Lower leg skin (tissue), 4 donors: ENCODE data around the gene SMC2. TPM values are rescaled to one million over a fixed set of nuclear protein-coding genes. Genes with fewer than 3 reads are reported as not detected.

ENCODE experiments used
- DNase-seq, 2 donors: peaks; one replicate each; pipeline ENCODE4 v3.0.0-alpha.2; 2019; ENCODE audit warnings: low spot score in 2 of 2
- H3K4me3 ChIP-seq: fragments of 200-600 bp; sonication (generic); 2 replicates; pipeline ENCODE4 v1.5.1; 2017; ENCODE audit warnings: mild to moderate bottlenecking, low read depth; ENCODE audit not compliant: poor library complexity, severe bottlenecking
- POLR2A ChIP-seq, 2 donors: fragments of 450-650 bp; IDR thresholded peaks; one replicate each; pipeline ENCODE4 v1.6.1; 2016 to 2017; ENCODE audit warnings: antibody characterized with exemption in 2 of 2, mild to moderate bottlenecking in 1 of 2, moderate library complexity in 1 of 2
- WGBS, 2 donors: methylation state at CpG; one replicate each; pipeline ENCODE4 v1.1.5; 2018; 5-methylcytosine and 5-hydroxymethylcytosine counted together
- intact Hi-C: fragments of 100-400 bp; cut with DNase I; formaldehyde crosslinking; loops from one replicate; pipeline ENCODE4 v1.15.0; 2023; ENCODE audit warnings: low total_unique reads
- total RNA-seq, 4 donors: library from RNA; depleted of rRNA; stranded (reverse); fragments of >200 nt; gene quantifications; one replicate each; pipeline ENCODE4 v1.1.0, GENCODE V29; 2016
- TF ChIP-seq, protein P1 (sequence below), 3 donors: fragments of 450-650 bp; IDR thresholded peaks; one replicate each; pipeline ENCODE4 v1.5.1; 2016; ENCODE audit warnings: antibody characterized with exemption in 3 of 3, mild to moderate bottlenecking in 3 of 3, moderate library complexity in 2 of 3

The SMC2 gene
- total RNA-seq, 4 donors from 2014 or later = 5.0 to 8.4 (median 7.7) TPM

DNA sequence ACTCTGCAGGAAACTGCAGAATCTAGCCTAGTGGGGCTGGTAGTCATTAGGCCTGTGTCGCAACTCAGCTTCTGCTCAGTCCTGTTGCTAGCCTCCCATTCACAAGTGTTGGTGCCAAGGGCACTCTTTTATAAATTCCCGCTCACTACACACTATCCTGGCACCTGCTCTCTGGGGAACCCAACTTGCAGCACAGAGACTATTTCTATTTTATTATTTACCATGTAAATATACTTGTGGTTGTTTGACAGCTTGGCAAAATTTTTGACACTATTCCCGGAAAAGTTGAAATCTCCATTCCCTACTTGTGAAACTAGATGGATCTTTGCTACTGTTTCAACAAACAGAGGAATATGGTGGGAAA lies 20.4 kb upstream of the SMC2 start:
- intact Hi-C loops = no loop called here
- H3K4me3 ChIP-seq = no peak overlapping the region
- TF ChIP-seq POLR2A (IDR thresholded peaks at IDR 0.05) = no peak
- TF ChIP-seq, protein P1, sequence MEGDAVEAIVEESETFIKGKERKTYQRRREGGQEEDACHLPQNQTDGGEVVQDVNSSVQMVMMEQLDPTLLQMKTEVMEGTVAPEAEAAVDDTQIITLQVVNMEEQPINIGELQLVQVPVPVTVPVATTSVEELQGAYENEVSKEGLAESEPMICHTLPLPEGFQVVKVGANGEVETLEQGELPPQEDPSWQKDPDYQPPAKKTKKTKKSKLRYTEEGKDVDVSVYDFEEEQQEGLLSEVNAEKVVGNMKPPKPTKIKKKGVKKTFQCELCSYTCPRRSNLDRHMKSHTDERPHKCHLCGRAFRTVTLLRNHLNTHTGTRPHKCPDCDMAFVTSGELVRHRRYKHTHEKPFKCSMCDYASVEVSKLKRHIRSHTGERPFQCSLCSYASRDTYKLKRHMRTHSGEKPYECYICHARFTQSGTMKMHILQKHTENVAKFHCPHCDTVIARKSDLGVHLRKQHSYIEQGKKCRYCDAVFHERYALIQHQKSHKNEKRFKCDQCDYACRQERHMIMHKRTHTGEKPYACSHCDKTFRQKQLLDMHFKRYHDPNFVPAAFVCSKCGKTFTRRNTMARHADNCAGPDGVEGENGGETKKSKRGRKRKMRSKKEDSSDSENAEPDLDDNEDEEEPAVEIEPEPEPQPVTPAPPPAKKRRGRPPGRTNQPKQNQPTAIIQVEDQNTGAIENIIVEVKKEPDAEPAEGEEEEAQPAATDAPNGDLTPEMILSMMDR (IDR thresholded peaks at IDR 0.05) = no peak
- no peak for DNase-seq
- 60 to 70% methylated on average over 3 of the region's 3 CpGs for WGBS, 2 donors

GRCh38 chr9:104074876-104075275 lies 19.2 kb upstream of the SMC2 start:
- no peak overlapping the region for H3K4me3 ChIP-seq
- WGBS, 2 donors = 33 to 41% methylated on average over 2 of the region's 2 CpGs
- TF ChIP-seq, protein P1 (IDR thresholded peaks at IDR 0.05) = no peak
- no peak for TF ChIP-seq POLR2A (IDR thresholded peaks at IDR 0.05)
- no peak for DNase-seq
- intact Hi-C loops = no loop called here

DNA sequence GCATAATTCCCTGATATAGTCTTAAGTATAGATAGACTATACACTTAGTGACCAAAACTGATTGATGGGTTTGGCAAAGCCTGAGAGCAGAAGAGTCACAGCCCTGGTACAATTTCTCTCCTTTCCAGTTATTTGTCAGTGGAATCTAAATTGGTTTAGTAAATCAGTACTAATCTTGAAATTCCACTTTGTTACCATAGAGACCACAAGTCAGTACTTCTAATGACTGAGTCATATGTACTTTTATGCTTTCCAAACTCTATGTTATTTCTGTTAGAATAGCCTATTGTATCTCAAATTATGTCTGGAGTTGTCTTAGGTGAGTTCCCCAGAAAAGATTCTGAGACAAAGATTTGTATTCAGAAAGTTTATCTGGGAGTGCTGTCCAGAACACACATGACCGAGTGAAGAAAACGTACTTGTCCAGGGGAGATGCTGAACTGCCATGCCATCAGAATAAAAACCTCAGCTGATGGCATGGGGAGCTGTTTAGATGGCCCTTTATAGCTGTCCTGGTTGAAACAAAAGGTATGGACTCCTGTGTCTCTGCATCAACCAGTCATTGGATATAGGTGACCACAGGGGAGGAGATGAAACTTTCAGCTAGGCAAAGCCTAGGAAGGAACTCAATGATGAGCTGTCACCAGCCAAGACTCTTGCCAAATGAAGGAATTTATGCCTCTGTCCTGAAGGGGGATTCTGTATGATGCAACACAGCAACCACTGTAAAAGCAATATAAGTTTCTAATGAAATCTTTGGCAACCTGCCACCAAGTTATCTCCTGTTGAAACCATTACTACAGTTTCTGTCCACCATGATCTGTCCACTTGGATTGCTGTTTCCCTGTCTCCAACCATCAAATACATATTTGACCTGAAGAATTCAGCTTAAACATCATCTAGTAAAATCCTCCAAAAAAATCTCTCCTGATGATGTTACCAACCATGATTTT lies 18.0 kb upstream of the SMC2 start:
- no peak overlapping the region for H3K4me3 ChIP-seq
- intact Hi-C loops = no loop called here
- DNase-seq = no peak
- TF ChIP-seq POLR2A (IDR thresholded peaks at IDR 0.05) = no peak
- TF ChIP-seq, protein P1 (IDR thresholded peaks at IDR 0.05) = no peak
- 44 to 63% methylated on average over 2 of the region's 2 CpGs for WGBS, 2 donors

- intact Hi-C loops = no loop called here
- TF ChIP-seq, protein P1 (IDR thresholded peaks at IDR 0.05) = no peak
- no peak for TF ChIP-seq POLR2A (IDR thresholded peaks at IDR 0.05)
- DNase-seq = no peak
- no peak overlapping the region for H3K4me3 ChIP-seq
Observed at GRCh38 chr9:104078596-104078995, 15.5 kb upstream of the SMC2 start.

DNA sequence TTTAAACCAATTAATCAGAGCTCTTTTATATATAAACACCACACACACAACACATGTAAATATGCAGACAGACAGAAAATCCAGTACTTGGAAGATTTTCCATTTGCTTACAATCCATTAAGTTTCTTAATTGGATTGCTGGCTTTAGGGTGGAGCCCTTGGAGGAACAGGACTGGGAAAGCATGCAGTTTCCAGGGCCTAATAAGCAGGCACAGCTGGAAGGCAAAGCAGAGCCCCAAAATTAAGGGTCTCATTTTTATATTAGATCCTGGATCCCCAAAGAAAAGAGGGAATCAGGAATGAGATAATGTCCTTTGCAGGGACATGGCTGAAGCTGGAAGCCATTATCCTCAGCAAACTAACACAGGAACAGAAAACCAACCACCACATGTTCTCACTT lies 13.1 kb upstream of the SMC2 start:
- DNase-seq = no peak
- no peak for TF ChIP-seq POLR2A (IDR thresholded peaks at IDR 0.05)
- TF ChIP-seq, protein P1 (IDR thresholded peaks at IDR 0.05) = no peak
- H3K4me3 ChIP-seq = no peak overlapping the region
- intact Hi-C loops = no loop called here

- 92 to 100% methylated on average over 1 of the region's 1 CpG for WGBS, 2 donors
- DNase-seq = no peak
- intact Hi-C loops = no loop called here
- no peak overlapping the region for H3K4me3 ChIP-seq
- no peak for TF ChIP-seq POLR2A (IDR thresholded peaks at IDR 0.05)
- TF ChIP-seq, protein P1 (IDR thresholded peaks at IDR 0.05) = no peak
Observed at GRCh38 chr9:104082168-104082567, 11.9 kb upstream of the SMC2 start.
